ENCODE measurements around the gene TTC16. TPM values are rescaled to one million over a fixed set of nuclear protein-coding genes. Genes with fewer than 3 reads are reported as not detected.

TTC16 gene
- total RNA-seq, 1 experiment from 2014 or later, result 0.26 TPM

DNA sequence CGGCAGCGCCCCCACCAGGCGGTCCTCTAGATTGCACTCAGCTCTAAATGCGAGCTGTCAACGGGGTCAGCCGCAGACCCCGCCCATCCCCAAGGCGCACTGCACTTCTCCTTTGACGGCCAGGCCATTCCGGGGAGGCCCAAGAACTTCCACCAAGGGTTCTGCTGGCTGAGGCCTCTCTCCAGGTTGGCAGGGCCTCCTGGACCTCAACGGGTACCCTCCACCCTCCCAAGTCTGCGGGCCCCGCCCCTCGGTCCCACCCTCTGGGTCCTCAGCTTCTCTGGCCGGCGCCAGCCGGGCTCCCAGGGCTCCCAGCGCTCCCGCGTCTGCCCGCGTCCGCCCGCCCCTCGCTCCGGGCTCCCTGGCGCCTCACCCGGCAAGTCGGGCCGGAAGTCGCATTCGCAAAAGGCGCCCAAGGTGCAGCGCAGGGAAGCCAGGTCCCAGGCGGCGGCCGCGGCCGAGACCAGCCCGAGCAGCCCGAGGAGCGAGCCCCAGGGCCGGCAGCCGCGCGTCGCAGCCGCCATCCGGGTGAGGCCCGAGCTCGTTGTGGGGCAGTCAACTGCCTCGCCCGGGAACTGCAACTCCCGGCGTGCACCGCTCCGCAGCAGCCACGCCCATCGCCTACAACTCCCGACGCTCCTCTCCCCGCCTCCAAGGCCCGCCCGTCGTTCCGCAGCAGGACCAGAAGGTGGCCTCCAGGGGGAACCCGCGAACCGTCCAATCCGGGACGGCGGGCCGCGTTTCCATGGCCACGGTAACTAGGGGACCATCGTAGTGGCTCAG, 19.1 kb downstream of the TTC16 start, which contains the start of gene TOR2A:
TOR2A (minus strand) TSS at position 548 of the 783 bp plus-strand sequence; CDS start at position 524, 24 bp downstream.
- CTCF ChIA-PET, result interaction anchor here (0.5 to 1.6 kb wide), 20 partner anchors 36 to 291 kb away, joined by 3 to 23 read pairs (median 4); partner anchors contain the start of genes CDK9, LRSAM1, RPL12 and SH2D3C
- peak within 1 kb of the TSS; percentile 68 for H3K4me2 ChIP-seq
- H3F3A ChIP-seq (ENCODE audit: insufficient read depth, low read depth), result peaks cover 11% of the 10 kb centered on the region; the same call in 1 of the 2 replicates
- no peak within 1 kb of the TSS for H3K27ac ChIP-seq
- peak within 1 kb of the TSS; percentile 61 for H3K4me3 ChIP-seq
- no peaks in the 10 kb centered on the region for H3K79me2 ChIP-seq (ENCODE audit: low read depth)
- peak within 1 kb of the TSS; percentile 82 for H2AFZ ChIP-seq
- TSS peak; percentile 45 for BruUV-seq (replicated peaks)
- no peaks in the 10 kb centered on the region for H3K9me3 ChIP-seq (ENCODE audit: insufficient read depth, low read depth)
- intact Hi-C loops (cut with micrococcal nuclease; ENCODE audit: unreplicated experiment), result loop anchor here (1.0 to 5.0 kb wide), 9 partner anchors 50 to 793 kb away; partner anchors contain the start of gene STXBP1
- DNase-seq, result peak; percentile 89 to 99
- POLR2A ChIA-PET (ENCODE audit: unreplicated experiment), result interaction anchor here (0.5 to 0.7 kb wide), 5 partner anchors 11 to 151 kb away, joined by 3 to 8 read pairs (median 4); no protein-coding TSS in a partner anchor
- no peaks in the 10 kb centered on the region for H3K9me2 ChIP-seq (ENCODE audit: insufficient read depth)
- TF ChIP-seq, protein P1, sequence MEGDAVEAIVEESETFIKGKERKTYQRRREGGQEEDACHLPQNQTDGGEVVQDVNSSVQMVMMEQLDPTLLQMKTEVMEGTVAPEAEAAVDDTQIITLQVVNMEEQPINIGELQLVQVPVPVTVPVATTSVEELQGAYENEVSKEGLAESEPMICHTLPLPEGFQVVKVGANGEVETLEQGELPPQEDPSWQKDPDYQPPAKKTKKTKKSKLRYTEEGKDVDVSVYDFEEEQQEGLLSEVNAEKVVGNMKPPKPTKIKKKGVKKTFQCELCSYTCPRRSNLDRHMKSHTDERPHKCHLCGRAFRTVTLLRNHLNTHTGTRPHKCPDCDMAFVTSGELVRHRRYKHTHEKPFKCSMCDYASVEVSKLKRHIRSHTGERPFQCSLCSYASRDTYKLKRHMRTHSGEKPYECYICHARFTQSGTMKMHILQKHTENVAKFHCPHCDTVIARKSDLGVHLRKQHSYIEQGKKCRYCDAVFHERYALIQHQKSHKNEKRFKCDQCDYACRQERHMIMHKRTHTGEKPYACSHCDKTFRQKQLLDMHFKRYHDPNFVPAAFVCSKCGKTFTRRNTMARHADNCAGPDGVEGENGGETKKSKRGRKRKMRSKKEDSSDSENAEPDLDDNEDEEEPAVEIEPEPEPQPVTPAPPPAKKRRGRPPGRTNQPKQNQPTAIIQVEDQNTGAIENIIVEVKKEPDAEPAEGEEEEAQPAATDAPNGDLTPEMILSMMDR (conservative IDR thresholded peaks at IDR 0.05), result peak; percentile 96
- no peak for TF ChIP-seq EZH2 (IDR thresholded peaks at IDR 0.05; ENCODE audit: low read depth)
- H3K27me3 ChIP-seq (ENCODE audit: insufficient read depth, low read depth), result no peaks in the 10 kb centered on the region
- H3K36me3 ChIP-seq (ENCODE audit: low read depth), result no peaks in the 10 kb centered on the region
- H3K4me1 ChIP-seq (replicated peaks; ENCODE audit: insufficient read depth), result peaks cover 7% of the 10 kb centered on the region
- H4K20me1 ChIP-seq (ENCODE audit: insufficient read depth), result no peaks in the 10 kb centered on the region

DNA sequence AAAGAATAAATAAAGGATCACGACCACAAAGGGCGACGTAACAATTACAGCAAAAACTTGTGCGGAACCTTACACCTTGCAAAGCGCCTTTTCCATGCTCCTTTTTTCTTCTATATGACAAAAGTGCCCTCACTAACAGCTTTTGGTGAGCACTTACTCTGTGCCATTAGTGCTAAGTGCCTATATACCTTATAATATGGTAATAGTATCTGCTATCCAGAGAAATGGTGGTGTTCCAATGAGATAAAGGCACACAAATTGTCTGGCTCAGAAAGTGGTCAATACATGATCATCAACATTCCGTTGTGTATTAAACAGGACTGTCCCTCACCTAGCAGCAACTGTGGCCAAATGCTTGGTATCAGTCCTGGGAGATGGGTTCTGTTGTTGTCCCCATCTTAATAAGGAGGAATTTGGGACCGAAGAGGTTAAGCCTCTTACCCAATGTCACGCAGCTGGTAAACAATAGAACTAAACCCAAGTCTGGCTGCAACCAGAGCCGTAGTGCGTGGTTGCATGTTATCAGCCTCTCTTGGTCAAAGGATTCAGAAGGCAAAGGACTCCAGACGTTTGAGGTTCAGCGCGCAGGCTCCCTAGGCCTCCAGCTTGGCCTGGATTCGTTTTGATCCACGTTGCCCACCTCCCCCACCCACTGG, 19.8 kb downstream of the TTC16 start:
- Histone ChIP-seq H3K4me3 (no peak overlapping the region), H3K4me1 (replicated peaks; ENCODE audit: insufficient read depth) (peaks cover 13% of the 10 kb centered on the region), H4K20me1 (ENCODE audit: insufficient read depth) (no peaks in the 10 kb centered on the region), H3K36me3 (ENCODE audit: low read depth) (no peaks in the 10 kb centered on the region), H2AFZ (no peak overlapping the region), H3K79me2 (ENCODE audit: low read depth) (no peaks in the 10 kb centered on the region), H3K9me3 (ENCODE audit: insufficient read depth, low read depth) (no peaks in the 10 kb centered on the region), H3K9me2 (ENCODE audit: insufficient read depth) (no peaks in the 10 kb centered on the region), H3K27me3 (ENCODE audit: insufficient read depth, low read depth) (no peaks in the 10 kb centered on the region), H3K27ac (no peak overlapping the region), H3K4me2 (no peak overlapping the region), H3F3A (ENCODE audit: insufficient read depth, low read depth) (peaks cover 17% of the 10 kb centered on the region)
- ChIA-PET CTCF (interaction anchor here (0.6 to 1.6 kb wide), 10 partner anchors 36 to 292 kb away, joined by 3 to 23 read pairs (median 4); partner anchors contain the start of gene SH2D3C), POLR2A (ENCODE audit: unreplicated experiment) (no interaction called here)
- intact Hi-C loops (cut with micrococcal nuclease; ENCODE audit: unreplicated experiment), result loop anchor here (1.0 to 2.0 kb wide), 6 partner anchors 50 to 381 kb away; partner anchors contain the start of gene STXBP1
- BruUV-seq (replicated peaks), result no TSS peak
- no peak for TF ChIP-seq EZH2 (IDR thresholded peaks at IDR 0.05; ENCODE audit: low read depth)
- TF ChIP-seq, protein P1 (conservative IDR thresholded peaks at IDR 0.05), result no peak
- DNase-seq, result no peak

DNA sequence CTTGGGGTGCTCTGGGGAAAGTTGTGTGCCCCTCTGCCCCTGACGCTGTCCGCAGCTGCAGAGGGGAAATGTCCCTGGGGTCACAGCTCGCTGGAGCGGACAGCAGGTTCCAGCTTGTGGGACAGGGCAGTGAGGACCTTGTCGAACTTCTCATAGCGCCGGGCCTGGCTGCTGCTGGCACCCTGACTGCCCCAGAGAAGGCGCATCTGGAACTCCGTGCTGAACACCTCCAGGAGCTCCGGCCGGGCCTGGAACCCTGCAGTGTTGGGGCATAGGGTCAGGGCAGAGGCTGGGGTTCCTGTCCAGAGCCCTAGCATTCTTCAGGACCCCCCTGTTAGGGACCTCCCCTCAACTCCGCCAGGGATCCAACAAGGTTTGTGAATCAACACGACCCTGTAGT, 22.8 kb downstream of the TTC16 start:
- Histone ChIP-seq H3K9me3 (ENCODE audit: insufficient read depth, low read depth) (no peaks in the 10 kb centered on the region), H3K4me3 (no peak overlapping the region), H3K79me2 (ENCODE audit: low read depth) (no peaks in the 10 kb centered on the region), H3K9me2 (ENCODE audit: insufficient read depth) (no peaks in the 10 kb centered on the region), H3K4me1 (replicated peaks; ENCODE audit: insufficient read depth) (peaks cover 30% of the 10 kb centered on the region), H3K36me3 (ENCODE audit: low read depth) (no peaks in the 10 kb centered on the region), H2AFZ (no peak overlapping the region), H3K4me2 (no peak overlapping the region), H3F3A (ENCODE audit: insufficient read depth, low read depth) (peaks cover 37% of the 10 kb centered on the region), H4K20me1 (ENCODE audit: insufficient read depth) (no peaks in the 10 kb centered on the region), H3K27me3 (ENCODE audit: insufficient read depth, low read depth) (no peaks in the 10 kb centered on the region), H3K27ac (no peak overlapping the region)
- BruUV-seq (replicated peaks), result no TSS peak
- intact Hi-C loops (cut with micrococcal nuclease; ENCODE audit: unreplicated experiment), result no loop called here
- TF ChIP-seq, protein P1 (conservative IDR thresholded peaks at IDR 0.05), result no peak
- no peak for TF ChIP-seq EZH2 (IDR thresholded peaks at IDR 0.05; ENCODE audit: low read depth)
- no peak for DNase-seq
- ChIA-PET POLR2A (ENCODE audit: unreplicated experiment) (no interaction called here), CTCF (no interaction called here)
